ENCODE results near the gene SLC7A6. TPM values are rescaled to one million over a fixed set of nuclear protein-coding genes. Genes with fewer than 3 reads are reported as not detected.

SLC7A6 gene
- total and polyA plus RNA-seq, 9 donors: 3.1 to 14.4 (median 9.0) TPM

- WGBS, 3 donors: 74 to 78% (median 77%) methylated on average over 11 of the region's 11 CpGs
Observed at GRCh38 chr16:68299571-68300453, 35.5 kb downstream of the SLC7A6 start.

DNA sequence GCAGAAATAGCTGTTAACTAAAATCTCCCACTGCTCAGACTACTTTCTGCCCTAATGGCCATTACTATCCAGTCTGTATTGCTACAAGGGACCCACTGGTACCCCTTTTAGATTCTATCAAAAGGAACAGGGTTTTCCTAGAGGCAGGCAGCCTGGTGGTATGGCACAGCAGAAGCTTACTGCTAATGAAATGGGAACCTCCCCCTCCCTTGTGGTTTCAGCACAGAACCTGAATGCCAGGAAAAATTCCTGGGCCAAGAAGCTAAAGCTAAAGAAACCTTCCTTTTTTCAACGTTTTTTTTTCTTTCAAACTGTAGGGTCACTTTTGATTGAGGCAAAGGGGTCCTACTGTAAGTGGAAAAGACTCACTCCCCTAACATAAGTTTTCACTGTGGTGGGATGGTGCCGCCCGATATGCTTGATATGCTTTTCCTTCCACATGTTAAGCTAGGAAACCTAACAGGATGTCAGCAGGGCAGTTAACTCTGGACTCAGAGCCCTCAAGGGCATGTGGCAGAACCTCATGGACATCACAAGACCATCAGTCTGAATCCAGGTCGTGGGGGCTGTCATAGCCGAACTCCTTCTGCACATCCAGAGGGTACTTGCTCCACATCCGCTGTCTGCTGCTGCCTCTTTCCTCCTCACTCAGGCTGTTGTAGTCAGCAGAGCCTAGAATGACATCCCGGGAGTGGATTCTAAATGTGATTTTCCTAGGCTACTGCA is 36.6 kb downstream of the SLC7A6 start:
- Histone ChIP-seq H3K4me1 (ENCODE audit: insufficient read depth) (peaks cover 5% of the 10 kb centered on the region), H3K27me3 (no peaks in the 10 kb centered on the region), H3K9me3 (no peaks in the 10 kb centered on the region), H3K4me3 (no peak overlapping the region), H3K36me3 (no peaks in the 10 kb centered on the region), H3K27ac (no peak overlapping the region)
- DNase-seq: no peak
- TF ChIP-seq EP300 (IDR thresholded peaks at IDR 0.05) (no peak), POLR2A (IDR thresholded peaks at IDR 0.05) (no peak)
- TF ChIP-seq, protein P1, sequence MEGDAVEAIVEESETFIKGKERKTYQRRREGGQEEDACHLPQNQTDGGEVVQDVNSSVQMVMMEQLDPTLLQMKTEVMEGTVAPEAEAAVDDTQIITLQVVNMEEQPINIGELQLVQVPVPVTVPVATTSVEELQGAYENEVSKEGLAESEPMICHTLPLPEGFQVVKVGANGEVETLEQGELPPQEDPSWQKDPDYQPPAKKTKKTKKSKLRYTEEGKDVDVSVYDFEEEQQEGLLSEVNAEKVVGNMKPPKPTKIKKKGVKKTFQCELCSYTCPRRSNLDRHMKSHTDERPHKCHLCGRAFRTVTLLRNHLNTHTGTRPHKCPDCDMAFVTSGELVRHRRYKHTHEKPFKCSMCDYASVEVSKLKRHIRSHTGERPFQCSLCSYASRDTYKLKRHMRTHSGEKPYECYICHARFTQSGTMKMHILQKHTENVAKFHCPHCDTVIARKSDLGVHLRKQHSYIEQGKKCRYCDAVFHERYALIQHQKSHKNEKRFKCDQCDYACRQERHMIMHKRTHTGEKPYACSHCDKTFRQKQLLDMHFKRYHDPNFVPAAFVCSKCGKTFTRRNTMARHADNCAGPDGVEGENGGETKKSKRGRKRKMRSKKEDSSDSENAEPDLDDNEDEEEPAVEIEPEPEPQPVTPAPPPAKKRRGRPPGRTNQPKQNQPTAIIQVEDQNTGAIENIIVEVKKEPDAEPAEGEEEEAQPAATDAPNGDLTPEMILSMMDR (IDR thresholded peaks at IDR 0.05): no peak
- 75 to 79% (median 76%) methylated on average over 7 of the region's 7 CpGs for WGBS, 3 donors
- intact Hi-C loops (cut with DNase I): no loop called here

More at GRCh38 chr16:68299571-68300453, 35.5 kb downstream of the SLC7A6 start:
- peaks cover 5% of the 10 kb centered on the region for H3K4me1 ChIP-seq (ENCODE audit: insufficient read depth)
- no peak overlapping the region for H3K27ac ChIP-seq
- no peaks in the 10 kb centered on the region for H3K9me3 ChIP-seq
- H3K27me3 ChIP-seq: no peaks in the 10 kb centered on the region
- TF ChIP-seq, protein P1 (IDR thresholded peaks at IDR 0.05): no peak
- TF ChIP-seq POLR2A (IDR thresholded peaks at IDR 0.05) (no peak), EP300 (IDR thresholded peaks at IDR 0.05) (no peak)
- no peak overlapping the region for H3K4me3 ChIP-seq
- no peaks in the 10 kb centered on the region for H3K36me3 ChIP-seq
- intact Hi-C loops (cut with DNase I): no loop called here
- no peak for DNase-seq

DNA sequence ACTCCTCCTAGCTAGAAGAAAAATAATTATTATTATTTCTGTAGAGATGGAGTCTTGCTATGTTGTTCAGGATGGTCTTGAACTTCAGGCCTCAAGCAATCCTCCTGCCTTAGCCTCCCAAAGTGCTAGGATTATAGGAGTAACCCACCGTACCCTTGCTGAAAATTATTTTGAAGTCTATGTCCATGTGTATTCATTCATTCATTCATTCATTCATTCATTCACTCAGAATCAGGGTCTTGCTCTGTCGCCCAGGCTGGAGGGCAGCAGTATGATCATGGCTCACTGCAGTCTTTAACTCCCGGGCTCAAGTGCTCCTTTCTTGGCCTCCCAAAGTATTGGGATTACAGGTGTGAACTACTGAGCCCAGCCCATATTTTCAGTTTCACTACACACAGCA is 42.3 kb downstream of the SLC7A6 start:
- no peak for DNase-seq
- H3K4me3 ChIP-seq: no peak overlapping the region
- H3K9me3 ChIP-seq: no peaks in the 10 kb centered on the region
- no peaks in the 10 kb centered on the region for H3K36me3 ChIP-seq
- TF ChIP-seq POLR2A (IDR thresholded peaks at IDR 0.05) (no peak), EP300 (IDR thresholded peaks at IDR 0.05) (no peak)
- TF ChIP-seq, protein P1 (IDR thresholded peaks at IDR 0.05): no peak
- H3K27me3 ChIP-seq: no peaks in the 10 kb centered on the region
- intact Hi-C loops (cut with DNase I): no loop called here
- H3K4me1 ChIP-seq (ENCODE audit: insufficient read depth): peaks cover 9% of the 10 kb centered on the region
- WGBS, 3 donors: 91 to 95% (median 95%) methylated on average over 3 of the region's 3 CpGs
- no peak overlapping the region for H3K27ac ChIP-seq

DNA sequence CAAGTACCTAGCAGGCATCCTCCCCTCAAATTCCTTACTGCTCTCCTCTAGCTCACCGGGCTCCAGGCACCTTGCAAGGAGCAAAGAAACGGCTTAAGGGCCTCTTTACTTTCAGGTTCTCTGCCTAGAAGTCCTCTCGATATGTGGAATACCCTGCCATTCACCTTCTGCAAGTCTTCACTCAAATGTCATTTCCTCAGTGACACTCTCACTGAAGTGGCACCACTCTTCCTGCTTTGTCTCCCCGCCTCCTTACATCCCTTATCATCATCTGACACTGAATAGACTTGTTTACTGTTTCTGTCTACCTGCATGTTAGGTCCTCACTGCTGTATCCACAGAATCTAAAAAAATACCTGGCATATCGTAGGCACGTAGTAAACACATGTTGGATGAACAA is 45.5 kb downstream of the SLC7A6 start:
- intact Hi-C loops (cut with DNase I): no loop called here

More for the DNA sequence above, 45.5 kb downstream of the SLC7A6 start:
- TF ChIP-seq, protein P1 (IDR thresholded peaks at IDR 0.05): no peak
- TF ChIP-seq POLR2A (IDR thresholded peaks at IDR 0.05) (no peak), EP300 (IDR thresholded peaks at IDR 0.05) (no peak)
- no peak for DNase-seq
- no peaks in the 10 kb centered on the region for H3K36me3 ChIP-seq
- H3K27ac ChIP-seq: no peak overlapping the region
- H3K4me3 ChIP-seq: peak overlapping the region; percentile 99
- H3K4me1 ChIP-seq (ENCODE audit: insufficient read depth): peaks cover 11% of the 10 kb centered on the region
- H3K9me3 ChIP-seq: no peaks in the 10 kb centered on the region
- WGBS, 3 donors: 38 to 48% (median 38%) methylated on average over 6 of the region's 6 CpGs
- no peaks in the 10 kb centered on the region for H3K27me3 ChIP-seq
